Pancreas (tissue), 10 donors: ENCODE results near the gene TBC1D10B. TPM values are rescaled to one million over a fixed set of nuclear protein-coding genes. Genes with fewer than 3 reads are reported as not detected.

Experiments
- ATAC-seq, 4 donors: fragments of 200-7000 bp; cut with Tn5 transposase; one replicate each; pipeline versions ENCODE4 v1.8.0 to v1.9.1; 2020; ENCODE audit warnings: mild to moderate bottlenecking in 4 of 4, moderate library complexity in 4 of 4
- DNase-seq, 6 donors: peaks; one replicate each; pipeline ENCODE4 v3.0.0-alpha.2; 2020
- FAIRE-seq: peaks from 2 replicates; lab custom pipeline; 2012; peaks lifted over from hg19 to GRCh38; lab: Jason Lieb, UNC
- H3K27ac ChIP-seq, 4 donors: fragments of 200-600 bp; sonication (generic); 1 replicate in 3 of 4; 2 replicates in 1 of 4; pipeline versions ENCODE4 v1.5.0 to v1.8.0; 2020
- H3K27me3 ChIP-seq, 4 donors: fragments of 200-600 bp; one replicate each; pipeline ENCODE4 v1.8.0; 2021
- H3K36me3 ChIP-seq, 3 donors: fragments of 200-600 bp; sonication (generic) in 1 of 3; one replicate each; pipeline versions ENCODE4 v1.5.0 to v1.8.0; 2020 to 2021
- H3K4me1 ChIP-seq, 3 donors: fragments of 200-600 bp; one replicate each; pipeline ENCODE4 v1.8.0; 2021
- H3K4me3 ChIP-seq, 4 donors: fragments of 200-600 bp; sonication (generic) in 2 of 4; one replicate each; pipeline versions ENCODE4 v1.5.0 to v1.8.0; 2020 to 2021
- H3K9me3 ChIP-seq, 4 donors: fragments of 200-600 bp; one replicate each; pipeline ENCODE4 v1.8.0; 2021
- WGBS, 2 donors: extraction: QIAGEN DNeasy Blood & Tissue Kit; methylation state at CpG; one replicate each; pipeline ENCODE4 v1.1.7; 2013; 5-methylcytosine and 5-hydroxymethylcytosine counted together
- intact Hi-C, 3 donors: fragments of 100-400 bp; cut with DNase I; formaldehyde crosslinking; loops; one replicate each; pipeline versions ENCODE4 v1.11.1 to v1.14.2; 2022
- polyA plus RNA-seq, 2 donors: library from polyadenylated mRNA; stranded (reverse); fragments of 200-250 nt; gene quantifications; one replicate each; pipeline ENCODE4 v1.2.3, GENCODE V29; 2013
- total RNA-seq, 6 donors: library from RNA; stranded (reverse); fragmentation: NEBNext Ultra II Directional in 4 of 6; extraction: Animal tissue kit (Norgen Biotek cat#: 25700) in 4 of 6; gene quantifications; one replicate each; pipeline versions ENCODE4 v1.2.1 to v1.2.4, GENCODE V29; 2021 to 2023
- TF ChIP-seq, protein P1 (sequence below), 4 donors: fragments of 200-600 bp; sonication (generic) in 3 of 4; IDR thresholded peaks; one replicate each; pipeline versions ENCODE4 v1.5.0 to v1.8.0; 2021; ENCODE audit warnings: antibody characterized with exemption in 4 of 4
- donor health status: healthy with polysubstance abuse.
- donor health status: DM: no; HTN: no; CAD: no; lungs with moderate emphysema.
- donor health status: DM: no; HTN: no; CAD: no.
- donor health status: control.
- donor health status: control.
- donor health status: Bipolar disorder and iron deficiency.
- donor health status: DM: yes; HTN: yes; CAD: no.
- donor health status: DM: no; HTN: no; CAD: no.
- donor health status: DM: no; HTN: no; CAD: no.
- donor health status: DM: yes; HTN: yes; CAD: no.

The TBC1D10B gene
- total RNA-seq (10 to 100 TPM; 14.5 to 23.3 (median 15.2) TPM), polyA plus RNA-seq (10 to 100 TPM; 26.9 to 28.2 TPM)

- Histone ChIP-seq H3K27ac (peak within 1 kb of the TSS; percentile 63 to 86 (median 78)), H3K27me3 (no peaks in the 10 kb centered on the region), H3K4me3 (peak within 1 kb of the TSS; percentile 69 to 85 (median 75)), H3K36me3 (no peaks in the 10 kb centered on the region), H3K9me3 (no peaks in the 10 kb centered on the region), H3K4me1 (peaks cover 7 to 24% (median 15%) of the 10 kb centered on the region in 3 donors)
- TF ChIP-seq, protein P1, sequence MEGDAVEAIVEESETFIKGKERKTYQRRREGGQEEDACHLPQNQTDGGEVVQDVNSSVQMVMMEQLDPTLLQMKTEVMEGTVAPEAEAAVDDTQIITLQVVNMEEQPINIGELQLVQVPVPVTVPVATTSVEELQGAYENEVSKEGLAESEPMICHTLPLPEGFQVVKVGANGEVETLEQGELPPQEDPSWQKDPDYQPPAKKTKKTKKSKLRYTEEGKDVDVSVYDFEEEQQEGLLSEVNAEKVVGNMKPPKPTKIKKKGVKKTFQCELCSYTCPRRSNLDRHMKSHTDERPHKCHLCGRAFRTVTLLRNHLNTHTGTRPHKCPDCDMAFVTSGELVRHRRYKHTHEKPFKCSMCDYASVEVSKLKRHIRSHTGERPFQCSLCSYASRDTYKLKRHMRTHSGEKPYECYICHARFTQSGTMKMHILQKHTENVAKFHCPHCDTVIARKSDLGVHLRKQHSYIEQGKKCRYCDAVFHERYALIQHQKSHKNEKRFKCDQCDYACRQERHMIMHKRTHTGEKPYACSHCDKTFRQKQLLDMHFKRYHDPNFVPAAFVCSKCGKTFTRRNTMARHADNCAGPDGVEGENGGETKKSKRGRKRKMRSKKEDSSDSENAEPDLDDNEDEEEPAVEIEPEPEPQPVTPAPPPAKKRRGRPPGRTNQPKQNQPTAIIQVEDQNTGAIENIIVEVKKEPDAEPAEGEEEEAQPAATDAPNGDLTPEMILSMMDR (IDR thresholded peaks at IDR 0.05): no peak
- DNase-seq (peak; percentile 94 to 100 (median 98)), FAIRE-seq (peak; percentile 99), ATAC-seq (peak; percentile 84 to 92 (median 86))
- intact Hi-C loops: no loop called here
- WGBS, 2 donors: 0 to 1% methylated on average over 33 to 40 of the region's 40 CpGs
These were observed at the start of gene TBC1D10B for GRCh38 chr16:30370456-30371247. TBC1D10B (minus strand) TSS chr16:30370494; CDS start chr16:30370183, 311 bp downstream.

DNA sequence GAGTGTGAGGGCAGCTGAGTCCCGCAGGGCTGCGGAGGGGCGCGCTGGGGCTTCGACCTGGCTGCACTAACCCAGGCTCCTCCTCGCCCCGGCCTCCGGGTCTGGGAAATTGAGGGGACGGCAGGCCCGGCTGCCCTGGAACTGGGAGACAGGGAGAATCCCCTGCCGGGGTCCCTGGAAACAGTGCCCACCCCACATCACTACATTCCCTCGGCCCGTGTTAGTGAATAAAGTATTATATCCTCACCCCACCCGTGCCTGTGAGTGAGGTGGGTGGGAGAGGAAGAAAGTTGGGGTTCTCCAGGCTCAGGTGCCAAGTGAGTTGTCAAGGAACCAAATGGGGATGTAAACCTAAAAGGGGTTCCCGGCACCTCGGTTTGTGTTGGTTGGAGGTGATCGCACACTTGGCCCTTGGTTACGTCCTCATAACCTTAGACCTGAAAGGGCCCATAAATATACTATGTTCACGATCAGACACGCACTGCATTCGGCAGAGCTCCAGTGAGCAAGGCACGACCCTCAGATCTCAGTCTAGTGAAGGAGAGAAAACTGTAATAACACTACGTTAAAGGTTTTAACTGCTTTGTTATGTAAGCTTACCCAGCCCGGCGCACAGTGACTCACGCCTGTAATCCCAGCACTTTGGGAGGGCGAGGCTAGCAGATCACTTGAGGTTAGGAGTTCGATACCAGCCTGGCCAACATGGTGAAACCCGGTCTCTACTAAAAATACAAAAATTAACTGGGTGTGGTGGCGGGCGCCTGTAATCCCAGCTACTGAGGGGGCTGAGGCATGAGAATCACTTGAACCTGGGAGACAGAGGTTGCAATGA lies 48.3 kb upstream of the TBC1D10B start:
- FAIRE-seq: no peak
- intact Hi-C loops: no loop called here
- Histone ChIP-seq H3K9me3 (no peaks in the 10 kb centered on the region), H3K36me3 (no peaks in the 10 kb centered on the region), H3K4me3 (peak overlapping the region; percentile 40 to 66 (median 50)), H3K4me1 (peaks cover 10 to 18% (median 11%) of the 10 kb centered on the region in 3 donors), H3K27ac (peak overlapping the region; percentile 70 to 91 (median 90)), H3K27me3 (no peaks in the 10 kb centered on the region)
- no peak for ATAC-seq
- TF ChIP-seq, protein P1 (IDR thresholded peaks at IDR 0.05): no peak
- WGBS, 2 donors: 60 to 68% methylated on average over 26 to 31 of the region's 31 CpGs
- DNase-seq: no peak

GRCh38 chr16:30417529-30418349 lies 47.4 kb upstream of the TBC1D10B start:
- TF ChIP-seq, protein P1 (IDR thresholded peaks at IDR 0.05): no peak
- intact Hi-C loops: no loop called here
- Histone ChIP-seq H3K4me1 (peaks cover 18 to 25% (median 19%) of the 10 kb centered on the region in 3 donors), H3K36me3 (no peaks in the 10 kb centered on the region), H3K27me3 (no peaks in the 10 kb centered on the region), H3K9me3 (no peaks in the 10 kb centered on the region), H3K4me3 (peak overlapping the region; percentile 40 to 66 (median 50)), H3K27ac (peak overlapping the region; percentile 70 to 91 (median 90))
- FAIRE-seq: no peak
- peak; percentile 81 to 97 (median 92) for DNase-seq
- peak; percentile 88 to 92 (median 90) for ATAC-seq
- WGBS, 2 donors: 1% methylated on average over 101 to 140 of the region's 140 CpGs

DNA sequence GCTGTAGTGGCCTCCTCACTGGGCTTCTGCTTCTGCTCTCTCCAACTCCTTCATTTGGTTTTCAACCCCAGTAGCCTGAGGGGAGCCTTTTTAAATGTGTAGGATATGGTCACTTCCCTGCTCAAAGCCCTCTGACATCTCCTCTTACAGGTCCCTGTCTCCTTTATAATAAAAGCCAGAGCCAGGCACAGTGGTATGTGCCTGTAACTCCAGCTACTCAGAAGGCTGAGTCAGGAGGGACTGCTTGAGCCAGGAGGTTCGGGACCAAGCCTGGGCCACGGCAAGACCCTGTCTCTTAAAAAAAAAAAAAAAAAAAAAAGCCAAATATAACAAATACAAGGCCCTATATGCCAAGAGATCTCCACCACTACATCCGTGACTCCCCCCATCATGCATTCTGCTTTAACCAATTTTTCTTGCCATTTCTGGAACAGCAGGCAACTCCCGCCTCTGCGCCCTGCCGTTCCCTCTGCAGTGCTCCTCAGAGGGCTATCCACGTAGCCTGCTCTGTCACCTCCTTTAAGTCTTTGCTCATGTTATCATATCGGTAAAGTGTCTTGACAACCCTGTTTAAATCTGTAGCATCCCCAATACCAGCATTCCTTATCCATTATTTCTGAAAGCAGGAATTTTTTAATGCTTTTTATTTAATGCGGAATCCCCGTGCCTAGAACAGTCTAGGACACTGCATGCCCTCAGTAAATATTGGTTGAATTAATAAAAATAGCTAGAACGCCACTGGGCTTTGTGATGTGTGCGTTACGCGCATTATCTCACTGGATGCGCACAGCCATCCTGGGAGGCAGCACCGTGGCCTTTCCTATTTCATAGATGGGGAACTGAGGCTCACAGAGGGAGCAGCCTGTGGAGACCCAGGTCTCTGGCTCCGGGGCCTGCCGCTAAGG lies 46.6 kb upstream of the TBC1D10B start:
- no peak for FAIRE-seq
- intact Hi-C loops: no loop called here

More for the DNA sequence above, 46.6 kb upstream of the TBC1D10B start:
- Histone ChIP-seq H3K9me3 (no peaks in the 10 kb centered on the region), H3K36me3 (no peaks in the 10 kb centered on the region), H3K4me1 (peaks cover 19 to 25% (median 20%) of the 10 kb centered on the region in 3 donors), H3K27ac (peak overlapping the region; percentile 70 to 91 (median 90)), H3K4me3 (peak overlapping the region; percentile 40 to 66 (median 50)), H3K27me3 (no peaks in the 10 kb centered on the region)
- TF ChIP-seq, protein P1 (IDR thresholded peaks at IDR 0.05): no peak
- DNase-seq (no peak), ATAC-seq (no peak)
- WGBS, 2 donors: 59 to 60% methylated on average over 18 of the region's 18 CpGs
